ENCODE data around the gene LIMCH1. TPM values are rescaled to one million over a fixed set of nuclear protein-coding genes. Genes with fewer than 3 reads are reported as not detected.

Gene LIMCH1
- total RNA-seq, 1 donor from 2014 or later = 12.7 TPM

GRCh38 chr4:41587286-41587685 is 49.3 kb downstream of the LIMCH1 start:
- no peak for TF ChIP-seq CTCF (IDR thresholded peaks at IDR 0.05; ENCODE audit: unreplicated experiment)
- Mint-ChIP-seq H3K27me3 (peaks cover 3% of the 10 kb centered on the region), H3K36me3 (ENCODE audit: insufficient read depth) (peaks cover 3% of the 10 kb centered on the region), H3K9me3 (ENCODE audit: low read depth) (peaks cover 12% of the 10 kb centered on the region), H3K4me1 (ENCODE audit: low read depth) (peaks cover 2% of the 10 kb centered on the region), H3K4me3 (ENCODE audit: low read depth) (no peak overlapping the region), H3K27ac (no peak overlapping the region)
- no peak for DNase-seq (ENCODE audit: low spot score, unreplicated experiment)

DNA sequence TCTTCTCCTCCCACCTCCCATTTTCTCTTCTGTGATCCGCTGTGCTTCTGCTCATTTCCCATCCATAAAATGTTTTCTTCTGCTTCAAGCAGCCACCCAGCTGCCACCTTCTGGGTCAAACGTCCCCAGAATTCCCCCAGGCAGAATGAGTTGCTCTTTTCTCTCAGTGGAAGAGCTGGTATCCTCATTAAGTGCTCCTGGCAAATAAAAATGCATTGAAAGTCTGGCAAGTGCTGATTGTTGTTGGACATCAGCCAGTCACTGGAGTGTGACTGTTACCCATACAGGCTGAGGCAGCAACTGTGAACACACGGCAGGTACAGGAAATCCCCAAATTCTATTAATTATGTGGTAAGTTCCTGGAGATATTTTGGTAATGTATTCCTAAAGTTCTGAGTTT is 52.6 kb downstream of the LIMCH1 start:
- no peak for TF ChIP-seq CTCF (IDR thresholded peaks at IDR 0.05; ENCODE audit: unreplicated experiment)
- no peak overlapping the region for H3K27ac Mint-ChIP-seq
- no peaks in the 10 kb centered on the region for H3K36me3 Mint-ChIP-seq (ENCODE audit: insufficient read depth)
- H3K27me3 Mint-ChIP-seq = peaks cover 3% of the 10 kb centered on the region
- no peaks in the 10 kb centered on the region for H3K9me3 Mint-ChIP-seq (ENCODE audit: low read depth)
- H3K4me1 Mint-ChIP-seq (ENCODE audit: low read depth) = no peaks in the 10 kb centered on the region
- no peak for DNase-seq (ENCODE audit: low spot score, unreplicated experiment)
- no peak overlapping the region for H3K4me3 Mint-ChIP-seq (ENCODE audit: low read depth)

- Mint-ChIP-seq H3K4me3 (ENCODE audit: low read depth) (no peak overlapping the region), H3K9me3 (ENCODE audit: low read depth) (no peaks in the 10 kb centered on the region), H3K4me1 (ENCODE audit: low read depth) (peaks cover 7% of the 10 kb centered on the region), H3K27me3 (peaks cover 3% of the 10 kb centered on the region), H3K27ac (no peak overlapping the region), H3K36me3 (ENCODE audit: insufficient read depth) (no peaks in the 10 kb centered on the region)
- TF ChIP-seq CTCF (IDR thresholded peaks at IDR 0.05; ENCODE audit: unreplicated experiment) = no peak
- DNase-seq (ENCODE audit: low spot score, unreplicated experiment) = no peak
Observed at GRCh38 chr4:41594432-41594831, 56.5 kb downstream of the LIMCH1 start.

DNA sequence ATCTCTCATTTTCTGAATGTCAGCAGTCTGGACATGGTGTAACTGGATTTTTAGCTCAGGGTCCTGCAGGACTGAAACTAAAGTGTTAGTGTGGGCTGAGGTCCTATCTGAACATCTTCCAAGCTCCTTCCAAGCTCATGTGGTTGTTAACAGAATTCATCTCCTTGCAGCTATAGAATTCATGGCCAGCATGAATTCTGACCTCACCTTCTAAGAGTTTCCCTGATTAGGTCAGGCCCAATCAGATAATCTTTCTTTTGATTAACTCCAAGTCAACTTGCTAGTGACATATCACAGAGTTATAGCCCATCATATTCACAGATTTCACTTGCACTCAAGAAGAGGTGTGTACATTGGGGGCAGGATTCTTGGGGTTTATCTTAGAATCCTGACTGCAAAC is 59.5 kb downstream of the LIMCH1 start:
- no peak for TF ChIP-seq CTCF (IDR thresholded peaks at IDR 0.05; ENCODE audit: unreplicated experiment)
- DNase-seq (ENCODE audit: low spot score, unreplicated experiment) = no peak

DNA sequence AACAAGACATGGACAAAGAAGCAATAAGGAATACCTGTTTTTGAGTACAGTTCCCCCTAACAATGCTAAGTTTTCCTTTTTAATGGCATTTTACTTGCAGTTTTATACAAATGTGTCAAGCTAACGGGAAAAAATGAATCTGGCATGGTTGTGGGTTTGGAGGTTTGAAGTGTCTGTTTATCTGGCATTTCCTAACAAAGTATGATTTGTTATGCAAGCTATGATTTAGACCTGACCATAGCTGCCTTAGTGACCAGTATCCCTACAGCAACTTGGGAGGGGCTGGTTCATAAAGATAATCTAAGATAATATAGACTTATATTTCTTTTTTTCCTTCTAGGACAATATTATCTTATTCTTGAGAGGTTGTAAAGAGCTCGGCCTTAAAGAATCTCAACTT is 60.6 kb downstream of the LIMCH1 start:
- no peaks in the 10 kb centered on the region for H3K27me3 Mint-ChIP-seq
- H3K27ac Mint-ChIP-seq = no peak overlapping the region
- DNase-seq (ENCODE audit: low spot score, unreplicated experiment) = no peak
- H3K9me3 Mint-ChIP-seq (ENCODE audit: low read depth) = no peaks in the 10 kb centered on the region
- TF ChIP-seq CTCF (IDR thresholded peaks at IDR 0.05; ENCODE audit: unreplicated experiment) = no peak
- H3K36me3 Mint-ChIP-seq (ENCODE audit: insufficient read depth) = no peaks in the 10 kb centered on the region
- H3K4me1 Mint-ChIP-seq (ENCODE audit: low read depth) = peaks cover 37% of the 10 kb centered on the region
- no peak overlapping the region for H3K4me3 Mint-ChIP-seq (ENCODE audit: low read depth)

More for the DNA sequence above, 59.5 kb downstream of the LIMCH1 start:
- no peaks in the 10 kb centered on the region for H3K9me3 Mint-ChIP-seq (ENCODE audit: low read depth)
- H3K4me1 Mint-ChIP-seq (ENCODE audit: low read depth) = peaks cover 31% of the 10 kb centered on the region
- no peak overlapping the region for H3K4me3 Mint-ChIP-seq (ENCODE audit: low read depth)
- H3K27me3 Mint-ChIP-seq = no peaks in the 10 kb centered on the region
- no peaks in the 10 kb centered on the region for H3K36me3 Mint-ChIP-seq (ENCODE audit: insufficient read depth)
- no peak overlapping the region for H3K27ac Mint-ChIP-seq

Data from progenitor cell of endocrine pancreas (in vitro differentiated cells).